Glomerular endothelial cell (primary cell): ENCODE data around the gene PSG6. TPM values are rescaled to one million over a fixed set of nuclear protein-coding genes. Genes with fewer than 3 reads are reported as not detected.
"Not testable (repeated sequence)": the region's sequence is repeated elsewhere in the genome, so short reads cannot be mapped to it uniquely, and the experiment has no call there.

Source experiments
- DNase-seq: peaks from one replicate; pipeline ENCODE4 v3.0.0-alpha.2; 2011; ENCODE audit warnings: low read depth, low spot score; ENCODE audit errors: extremely low read depth
- total RNA-seq: library from RNA; depleted of rRNA; stranded (reverse); fragments of >200 nt; gene quantifications from 2 replicates; pipeline ENCODE4 v1.2.3, GENCODE V29; 2015

Gene PSG6
- total RNA-seq, 1 donor from 2014 or later, result not detected

GRCh38 chr19:42912941-42913340 lies 4.8 kb downstream of the PSG6 start:
- DNase-seq, result not testable (repeated sequence)

GRCh38 chr19:42911731-42912130 lies 6.0 kb downstream of the PSG6 start:
- not testable (repeated sequence) for DNase-seq

- not testable (repeated sequence) for DNase-seq
These were observed 11.5 kb downstream of the PSG6 start for GRCh38 chr19:42906162-42906561.

GRCh38 chr19:42900561-42900960 lies 17.1 kb downstream of the PSG6 start:
- DNase-seq, result not testable (repeated sequence)

- not testable (repeated sequence) for DNase-seq
These were observed 18.0 kb downstream of the PSG6 start for GRCh38 chr19:42899674-42900073.

GRCh38 chr19:42899110-42899509 lies 18.6 kb downstream of the PSG6 start:
- DNase-seq, result not testable (repeated sequence)

GRCh38 chr19:42898656-42899055 lies 19.0 kb downstream of the PSG6 start:
- not testable (repeated sequence) for DNase-seq

- DNase-seq, result not testable (repeated sequence)
These were observed 20.0 kb downstream of the PSG6 start for GRCh38 chr19:42897729-42898128.

- not testable (repeated sequence) for DNase-seq
These were observed 27.2 kb downstream of the PSG6 start for GRCh38 chr19:42890446-42890845.

GRCh38 chr19:42887876-42888445 lies 29.7 kb downstream of the PSG6 start:
- not testable (repeated sequence) for DNase-seq

- not testable (repeated sequence) for DNase-seq
These were observed 35.0 kb downstream of the PSG6 start for GRCh38 chr19:42882730-42883129.

GRCh38 chr19:42882010-42882409 lies 35.7 kb downstream of the PSG6 start:
- DNase-seq, result not testable (repeated sequence)

- DNase-seq, result not testable (repeated sequence)
These were observed 36.4 kb downstream of the PSG6 start for GRCh38 chr19:42881279-42881678.

- not testable (repeated sequence) for DNase-seq
These were observed 37.1 kb downstream of the PSG6 start for GRCh38 chr19:42880621-42881020.

- no peak for DNase-seq
These were observed 38.1 kb downstream of the PSG6 start, which contains the start of gene PSG1 for GRCh38 chr19:42879613-42880012. Gene PSG1, minus strand, starts transcription at chr19:42879713. Its CDS starts 132 bp downstream, at chr19:42879581.

GRCh38 chr19:42876596-42876995 lies 41.1 kb downstream of the PSG6 start:
- DNase-seq, result not testable (repeated sequence)

- not testable (repeated sequence) for DNase-seq
These were observed 41.8 kb downstream of the PSG6 start for GRCh38 chr19:42875881-42876280.

- DNase-seq, result not testable (repeated sequence)
These were observed 42.5 kb downstream of the PSG6 start for GRCh38 chr19:42874901-42875813.

GRCh38 chr19:42874136-42874535 lies 43.6 kb downstream of the PSG6 start:
- not testable (repeated sequence) for DNase-seq

- DNase-seq, result no peak
These were observed 45.1 kb downstream of the PSG6 start for GRCh38 chr19:42872608-42873007.

GRCh38 chr19:42857544-42857867 lies 60.2 kb downstream of the PSG6 start:
- DNase-seq, result no peak
